A549 (cell line): Measurements from ENCODE around the gene PTGR3. TPM values are rescaled to one million over a fixed set of nuclear protein-coding genes. Genes with fewer than 3 reads are reported as not detected.

Source experiments
- ATAC-seq, 2 experiments: fragments of 200-7000 bp in 1 of 2; fragments of >200 bp in 1 of 2; cut with Nextera tagmentation in 1 of 2; cut with Tn5 transposase in 1 of 2; 3 replicates each; pipeline versions ENCODE4 v1.8.0 to v1.9.1; 2018 to 2020; ENCODE audit warnings: mild to moderate bottlenecking in 1 of 2, moderate library complexity in 1 of 2
- CTCF ChIA-PET: fragments of 300-600 bp; sonication (Branson Sonifier 250); formaldehyde crosslinking; extraction: SDS; loops from one replicate; lab custom pipeline; 2021; ENCODE audit warnings: antibody characterized with exemption, inconsistent platforms; lab: Yijun Ruan, JAX
- POLR2A ChIA-PET: fragments of 350-600 bp; formaldehyde crosslinking; extraction: SDS; loops from one replicate; lab custom pipeline; 2021; ENCODE audit warnings: antibody characterized with exemption, inconsistent platforms; lab: Yijun Ruan, JAX
- DNase-seq, 2 experiments: peaks; one replicate each; pipeline versions ENCODE4 v3.0.0 to v3.0.0-alpha.2; 2011 to 2016; ENCODE audit warnings: low read depth in 1 of 2, low spot score in 1 of 2
- FAIRE-seq: peaks from 2 replicates; lab custom pipeline; 2011; peaks lifted over from hg19 to GRCh38; lab: Jason Lieb, UNC
- H3K27ac ChIP-seq, 2 experiments: fragments of >200 bp; sonication (Bioruptor Twin); formaldehyde crosslinking; 3 replicates each; pipeline ENCODE4 v1.5.1; 2016 to 2017
- H3K4me1 ChIP-seq: fragments of >200 bp; sonication (Bioruptor Twin); formaldehyde crosslinking; 3 replicates; pipeline ENCODE4 v1.6.1; 2016
- H3K4me2 ChIP-seq: fragments of >200 bp; sonication (Bioruptor Twin); formaldehyde crosslinking; 3 replicates; pipeline ENCODE4 v1.6.1; 2016
- H3K4me3 ChIP-seq: fragments of >200 bp; sonication (Bioruptor Twin); formaldehyde crosslinking; 3 replicates; pipeline ENCODE4 v1.5.1; 2016
- H3K9me3 ChIP-seq: fragments of >200 bp; sonication (Bioruptor Twin); formaldehyde crosslinking; 3 replicates; pipeline ENCODE4 v1.6.1; 2016
- CHD2 ChIP-seq: fragments of 150-350 bp; IDR thresholded peaks from 2 replicates; pipeline ENCODE4 v1.6.1; 2014; ENCODE audit warnings: low read length; ENCODE audit not compliant: partially characterized antibody
- EP300 ChIP-seq, 2 experiments: fragments of >200 bp; sonication (Bioruptor Twin); formaldehyde crosslinking; IDR thresholded peaks; 2 replicates in 1 of 2; 3 replicates in 1 of 2; pipeline ENCODE4 v1.6.1; 2016 to 2017
- FOSB ChIP-seq: fragments of 250-450 bp; sonication (Bioruptor Pico); IDR thresholded peaks from 2 replicates; pipeline ENCODE4 v1.5.0; 2020; ENCODE audit warnings: mild to moderate bottlenecking, moderate library complexity
- GATA3 ChIP-seq: IDR thresholded peaks from 2 replicates; pipeline ENCODE4 v1.6.1; 2012; ENCODE audit warnings: borderline replicate concordance
- HEYL ChIP-seq: fragments of 250-450 bp; sonication (Bioruptor Pico); IDR thresholded peaks from 2 replicates; pipeline ENCODE4 v1.8.0; 2021; ENCODE audit warnings: mild to moderate bottlenecking, moderate library complexity
- HOXA7 ChIP-seq: fragments of 250-450 bp; sonication (Bioruptor Pico); IDR thresholded peaks from 2 replicates; pipeline ENCODE4 v1.5.0; 2020; ENCODE audit warnings: mild to moderate bottlenecking, moderate library complexity
- HOXB5 ChIP-seq: fragments of 250-450 bp; sonication (Bioruptor Pico); IDR thresholded peaks from 2 replicates; pipeline ENCODE4 v1.5.0; 2020; ENCODE audit warnings: mild to moderate bottlenecking, moderate library complexity
- JUNB ChIP-seq: fragments of >200 bp; sonication (Bioruptor Twin); formaldehyde crosslinking; IDR thresholded peaks from 2 replicates; pipeline ENCODE4 v1.6.1; 2016
- NR3C1 ChIP-seq: fragments of >200 bp; sonication (Bioruptor Twin); formaldehyde crosslinking; IDR thresholded peaks from 3 replicates; pipeline ENCODE4 v1.6.1; 2017
- RCOR1 ChIP-seq: fragments of 150-350 bp; IDR thresholded peaks from 2 replicates; pipeline ENCODE4 v1.6.1; 2014; ENCODE audit warnings: antibody characterized with exemption, low read length, low read depth
- SMC3 ChIP-seq: fragments of >200 bp; sonication (Bioruptor Twin); formaldehyde crosslinking; IDR thresholded peaks from 3 replicates; pipeline ENCODE4 v1.6.1; 2018; ENCODE audit warnings: inconsistent platforms
- TP53 ChIP-seq: fragments of 250-450 bp; sonication (Bioruptor Pico); IDR thresholded peaks from 2 replicates; pipeline ENCODE4 v1.5.0; 2021; ENCODE audit warnings: mild to moderate bottlenecking, moderate library complexity
- ZFP36 ChIP-seq: fragments of 450-650 bp; IDR thresholded peaks from 2 replicates; pipeline ENCODE4 v1.6.1; 2014; ENCODE audit warnings: borderline replicate concordance; ENCODE audit not compliant: partially characterized antibody
- ZNF302 ChIP-seq: fragments of 250-450 bp; sonication (Bioruptor Pico); IDR thresholded peaks from 2 replicates; pipeline ENCODE4 v1.9.0; 2021; ENCODE audit warnings: inconsistent platforms, mild to moderate bottlenecking, moderate library complexity
- ZSCAN20 ChIP-seq: fragments of 250-450 bp; sonication (Bioruptor Pico); IDR thresholded peaks from 2 replicates; pipeline ENCODE4 v1.8.0; 2022; ENCODE audit warnings: mild to moderate bottlenecking, moderate library complexity
- WGBS: methylation state at CpG from one replicate; pipeline ENCODE4 v1.1.6; 2017; ENCODE audit errors: missing lambda C conversion rate; 5-methylcytosine and 5-hydroxymethylcytosine counted together
- polyA plus RNA-seq, 4 experiments: library from polyadenylated mRNA; depleted of rRNA in 3 of 4; stranded (reverse); fragments of >200 nt; fragmentation: RNase III in 1 of 4; extraction: RNeasy Plus Mini Kit Qiagen cat#74134 plus additional on column Dnase treatment in 1 of 4; gene quantifications; 2 replicates in 3 of 4; 3 replicates in 1 of 4; pipeline ENCODE4 v1.2.3, GENCODE V29; 2011 to 2017
- TF ChIP-seq, protein P1 (sequence below): fragments of >200 bp; sonication (Bioruptor Twin); formaldehyde crosslinking; IDR thresholded peaks from 3 replicates; pipeline ENCODE4 v1.5.1; 2016
- TF ChIP-seq, protein P2 (sequence below): fragments of >200 bp; sonication (Bioruptor Twin); formaldehyde crosslinking; IDR thresholded peaks from 3 replicates; pipeline ENCODE4 v1.6.1; 2016
- TF ChIP-seq, protein P3 (sequence below): fragments of 250-450 bp; sonication (Bioruptor Pico); IDR thresholded peaks from 2 replicates; pipeline ENCODE4 v1.5.0; 2021; ENCODE audit warnings: mild to moderate bottlenecking, moderate library complexity, borderline replicate concordance
- TF ChIP-seq, protein P4 (sequence below): IDR thresholded peaks from 2 replicates; pipeline ENCODE4 v1.6.1; 2012; ENCODE audit warnings: low read depth, borderline replicate concordance
- TF ChIP-seq, protein P5 (sequence below): IDR thresholded peaks from 2 replicates; pipeline ENCODE4 v1.6.1; 2012
- TF ChIP-seq, protein P6 (sequence below): fragments of 250-450 bp; sonication (Bioruptor Pico); IDR thresholded peaks from 2 replicates; pipeline ENCODE4 v1.5.0; 2020; ENCODE audit warnings: low read depth, mild to moderate bottlenecking, moderate library complexity
- TF ChIP-seq, protein P7 (sequence below): fragments of >200 bp; sonication (Bioruptor Twin); formaldehyde crosslinking; IDR thresholded peaks from 2 replicates; pipeline ENCODE4 v1.6.1; 2016

PTGR3 gene
- polyA plus RNA-seq, 2 of the 4 experiments (the other 2 are of a cell fraction): 7.2 to 18.5 TPM

DNA sequence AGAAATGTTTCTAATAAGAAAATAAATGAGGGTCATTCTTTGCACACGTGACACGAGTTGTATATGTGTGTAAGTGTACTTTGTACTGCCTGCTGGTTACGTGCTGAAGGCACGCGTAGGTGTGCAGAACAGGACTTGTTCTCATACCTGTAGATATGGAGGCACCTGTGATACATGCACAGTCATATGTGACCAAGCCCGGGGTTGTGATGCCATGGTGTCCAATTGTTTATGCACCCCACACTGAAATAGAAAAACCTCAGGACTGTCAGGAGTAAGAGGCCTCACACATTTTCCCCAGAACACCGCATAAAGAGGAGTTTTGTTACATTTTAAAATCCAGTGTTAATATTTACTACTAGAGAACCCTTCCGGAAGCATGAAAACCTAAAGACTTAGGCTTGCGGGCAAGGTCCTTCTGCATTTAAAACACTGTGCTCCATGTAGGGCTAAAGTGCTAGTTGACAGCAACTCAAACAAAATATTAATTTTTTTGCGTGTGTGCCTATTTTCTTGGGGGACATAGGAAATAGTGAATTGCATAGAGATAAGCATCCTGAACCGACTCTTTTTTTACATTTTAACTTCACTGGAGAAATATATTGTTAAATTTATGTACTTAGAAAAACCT lies 10.9 kb upstream of the PTGR3 start:
- Histone ChIP-seq H3K4me3 (no peak overlapping the region), H3K9me3 (no peaks in the 10 kb centered on the region), H3K4me2 (no peak overlapping the region), H3K27ac (no peak overlapping the region), H3K4me1 (no peaks in the 10 kb centered on the region)
- ChIA-PET CTCF (no interaction called here), POLR2A (no interaction called here)
- FAIRE-seq: no peak
- ATAC-seq: no peak
- 90% methylated on average over 11 of the region's 11 CpGs for WGBS
- DNase-seq: no peak
- TF ChIP-seq ZFP36: no peak
- TF ChIP-seq HOXA7: no peak
- TF ChIP-seq, protein P1, sequence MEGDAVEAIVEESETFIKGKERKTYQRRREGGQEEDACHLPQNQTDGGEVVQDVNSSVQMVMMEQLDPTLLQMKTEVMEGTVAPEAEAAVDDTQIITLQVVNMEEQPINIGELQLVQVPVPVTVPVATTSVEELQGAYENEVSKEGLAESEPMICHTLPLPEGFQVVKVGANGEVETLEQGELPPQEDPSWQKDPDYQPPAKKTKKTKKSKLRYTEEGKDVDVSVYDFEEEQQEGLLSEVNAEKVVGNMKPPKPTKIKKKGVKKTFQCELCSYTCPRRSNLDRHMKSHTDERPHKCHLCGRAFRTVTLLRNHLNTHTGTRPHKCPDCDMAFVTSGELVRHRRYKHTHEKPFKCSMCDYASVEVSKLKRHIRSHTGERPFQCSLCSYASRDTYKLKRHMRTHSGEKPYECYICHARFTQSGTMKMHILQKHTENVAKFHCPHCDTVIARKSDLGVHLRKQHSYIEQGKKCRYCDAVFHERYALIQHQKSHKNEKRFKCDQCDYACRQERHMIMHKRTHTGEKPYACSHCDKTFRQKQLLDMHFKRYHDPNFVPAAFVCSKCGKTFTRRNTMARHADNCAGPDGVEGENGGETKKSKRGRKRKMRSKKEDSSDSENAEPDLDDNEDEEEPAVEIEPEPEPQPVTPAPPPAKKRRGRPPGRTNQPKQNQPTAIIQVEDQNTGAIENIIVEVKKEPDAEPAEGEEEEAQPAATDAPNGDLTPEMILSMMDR: no peak
- TF ChIP-seq, protein P2, sequence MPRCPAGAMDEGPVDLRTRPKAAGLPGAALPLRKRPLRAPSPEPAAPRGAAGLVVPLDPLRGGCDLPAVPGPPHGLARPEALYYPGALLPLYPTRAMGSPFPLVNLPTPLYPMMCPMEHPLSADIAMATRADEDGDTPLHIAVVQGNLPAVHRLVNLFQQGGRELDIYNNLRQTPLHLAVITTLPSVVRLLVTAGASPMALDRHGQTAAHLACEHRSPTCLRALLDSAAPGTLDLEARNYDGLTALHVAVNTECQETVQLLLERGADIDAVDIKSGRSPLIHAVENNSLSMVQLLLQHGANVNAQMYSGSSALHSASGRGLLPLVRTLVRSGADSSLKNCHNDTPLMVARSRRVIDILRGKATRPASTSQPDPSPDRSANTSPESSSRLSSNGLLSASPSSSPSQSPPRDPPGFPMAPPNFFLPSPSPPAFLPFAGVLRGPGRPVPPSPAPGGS: no peak
- no peak for TF ChIP-seq NR3C1
- no peak for TF ChIP-seq EP300 (IDR thresholded peaks at IDR 0.05)
- no peak for TF ChIP-seq CHD2
- TF ChIP-seq, protein P3, sequence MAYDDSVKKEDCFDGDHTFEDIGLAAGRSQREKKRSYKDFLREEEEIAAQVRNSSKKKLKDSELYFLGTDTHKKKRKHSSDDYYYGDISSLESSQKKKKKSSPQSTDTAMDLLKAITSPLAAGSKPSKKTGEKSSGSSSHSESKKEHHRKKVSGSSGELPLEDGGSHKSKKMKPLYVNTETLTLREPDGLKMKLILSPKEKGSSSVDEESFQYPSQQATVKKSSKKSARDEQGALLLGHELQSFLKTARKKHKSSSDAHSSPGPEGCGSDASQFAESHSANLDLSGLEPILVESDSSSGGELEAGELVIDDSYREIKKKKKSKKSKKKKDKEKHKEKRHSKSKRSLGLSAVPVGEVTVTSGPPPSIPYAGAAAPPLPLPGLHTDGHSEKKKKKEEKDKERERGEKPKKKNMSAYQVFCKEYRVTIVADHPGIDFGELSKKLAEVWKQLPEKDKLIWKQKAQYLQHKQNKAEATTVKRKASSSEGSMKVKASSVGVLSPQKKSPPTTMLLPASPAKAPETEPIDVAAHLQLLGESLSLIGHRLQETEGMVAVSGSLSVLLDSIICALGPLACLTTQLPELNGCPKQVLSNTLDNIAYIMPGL (CRISPR knock-in tag): no peak
- TF ChIP-seq HOXB5: no peak
- no peak for TF ChIP-seq ZNF302 (CRISPR knock-in tag)
- no peak for TF ChIP-seq JUNB
- TF ChIP-seq, protein P4, sequence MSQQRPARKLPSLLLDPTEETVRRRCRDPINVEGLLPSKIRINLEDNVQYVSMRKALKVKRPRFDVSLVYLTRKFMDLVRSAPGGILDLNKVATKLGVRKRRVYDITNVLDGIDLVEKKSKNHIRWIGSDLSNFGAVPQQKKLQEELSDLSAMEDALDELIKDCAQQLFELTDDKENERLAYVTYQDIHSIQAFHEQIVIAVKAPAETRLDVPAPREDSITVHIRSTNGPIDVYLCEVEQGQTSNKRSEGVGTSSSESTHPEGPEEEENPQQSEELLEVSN: no peak
- TF ChIP-seq RCOR1: no peak
- TF ChIP-seq, protein P5, sequence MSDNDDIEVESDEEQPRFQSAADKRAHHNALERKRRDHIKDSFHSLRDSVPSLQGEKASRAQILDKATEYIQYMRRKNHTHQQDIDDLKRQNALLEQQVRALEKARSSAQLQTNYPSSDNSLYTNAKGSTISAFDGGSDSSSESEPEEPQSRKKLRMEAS: no peak
- TF ChIP-seq, protein P6, sequence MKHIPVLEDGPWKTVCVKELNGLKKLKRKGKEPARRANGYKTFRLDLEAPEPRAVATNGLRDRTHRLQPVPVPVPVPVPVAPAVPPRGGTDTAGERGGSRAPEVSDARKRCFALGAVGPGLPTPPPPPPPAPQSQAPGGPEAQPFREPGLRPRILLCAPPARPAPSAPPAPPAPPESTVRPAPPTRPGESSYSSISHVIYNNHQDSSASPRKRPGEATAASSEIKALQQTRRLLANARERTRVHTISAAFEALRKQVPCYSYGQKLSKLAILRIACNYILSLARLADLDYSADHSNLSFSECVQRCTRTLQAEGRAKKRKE (CRISPR knock-in tag): no peak
- no peak for TF ChIP-seq FOSB (CRISPR knock-in tag)

DNA sequence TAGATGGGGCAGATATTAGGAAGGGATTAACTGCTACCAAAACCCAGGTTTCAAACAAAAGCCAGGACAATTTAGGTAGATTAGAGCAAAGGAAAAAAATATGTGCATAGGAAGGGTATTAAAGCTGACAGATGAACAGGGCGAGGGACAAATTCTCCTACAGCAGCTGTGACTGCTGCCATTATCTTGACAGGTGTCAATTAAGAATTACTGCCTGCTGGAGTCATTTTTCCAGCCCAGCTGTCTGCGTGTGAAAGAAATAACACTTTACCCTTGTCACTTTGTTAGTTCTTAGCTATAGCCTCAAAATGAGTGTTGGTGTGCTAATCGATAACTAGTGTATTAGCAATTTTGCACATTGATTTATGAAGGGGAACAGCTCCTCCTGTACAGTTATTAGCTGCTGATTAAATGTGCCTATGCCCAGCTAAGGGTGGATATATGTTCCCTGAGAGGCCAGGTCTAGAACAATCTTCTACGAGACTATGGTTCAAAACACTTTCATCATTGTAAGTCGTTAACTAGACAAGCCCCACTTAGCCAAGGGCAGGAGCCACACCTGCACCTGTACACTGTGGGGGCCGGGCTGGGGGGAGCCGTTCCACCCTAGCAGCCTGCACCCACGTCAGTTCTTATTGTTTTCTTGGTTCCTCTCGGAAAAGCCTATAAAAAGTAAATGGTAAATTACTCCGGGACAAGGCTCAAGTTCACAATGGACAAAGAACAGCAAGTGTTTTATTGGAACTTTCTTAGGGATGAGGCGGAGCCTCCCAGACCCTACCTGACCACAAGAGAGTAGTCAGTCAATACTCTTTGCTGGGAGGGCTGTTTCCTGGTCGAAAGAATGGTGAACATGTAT lies 9.4 kb upstream of the PTGR3 start:
- no peak overlapping the region for H3K27ac ChIP-seq
- no peaks in the 10 kb centered on the region for H3K9me3 ChIP-seq
- no peak for ATAC-seq
- TF ChIP-seq ZNF302 (CRISPR knock-in tag) (no peak), ZSCAN20 (no peak), ZFP36 (no peak), GATA3 (no peak), TP53 (no peak), HOXA7 (no peak), HEYL (CRISPR knock-in tag) (no peak), SMC3 (no peak), CHD2 (no peak)
- TF ChIP-seq, protein P7, sequence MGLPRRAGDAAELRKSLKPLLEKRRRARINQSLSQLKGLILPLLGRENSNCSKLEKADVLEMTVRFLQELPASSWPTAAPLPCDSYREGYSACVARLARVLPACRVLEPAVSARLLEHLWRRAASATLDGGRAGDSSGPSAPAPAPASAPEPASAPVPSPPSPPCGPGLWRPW: no peak
- TF ChIP-seq, protein P2: no peak
- TF ChIP-seq, protein P3 (CRISPR knock-in tag): no peak
- no peak for DNase-seq
- WGBS: 85% methylated on average over 12 of the region's 12 CpGs
- CTCF ChIA-PET: no interaction called here
- no peak overlapping the region for H3K4me2 ChIP-seq
- POLR2A ChIA-PET: no interaction called here
- no peak for FAIRE-seq
- no peak overlapping the region for H3K4me3 ChIP-seq
- H3K4me1 ChIP-seq: no peaks in the 10 kb centered on the region
